IgD-negative memory B cell (primary cell): ENCODE measurements around the gene RNU6-1. TPM values are rescaled to one million over a fixed set of nuclear protein-coding genes. Genes with fewer than 3 reads are reported as not detected.

Experiments used
- H3K27ac Mint-ChIP-seq, 3 donors: one replicate each; pipeline ENCODE4 v1.8.0; 2020 to 2022; ENCODE audit warnings: mild to moderate bottlenecking in 3 of 3, mixed read lengths in 3 of 3, moderate library complexity in 1 of 3
- H3K27me3 Mint-ChIP-seq: one replicate; pipeline ENCODE4 v1.8.0; 2021; ENCODE audit warnings: mixed read lengths
- H3K36me3 Mint-ChIP-seq: one replicate; pipeline ENCODE4 v1.8.0; 2020; ENCODE audit warnings: mild to moderate bottlenecking, mixed read lengths
- H3K4me1 Mint-ChIP-seq, 3 donors: one replicate each; pipeline ENCODE4 v1.8.0; 2020 to 2022; ENCODE audit warnings: mixed read lengths in 3 of 3, mild to moderate bottlenecking in 1 of 3
- H3K4me3 Mint-ChIP-seq, 4 donors: one replicate each; pipeline ENCODE4 v1.8.0; 2020 to 2022; ENCODE audit warnings: mild to moderate bottlenecking in 4 of 4, mixed read lengths in 4 of 4, moderate library complexity in 3 of 4
- H3K9me3 Mint-ChIP-seq, 3 donors: one replicate each; pipeline ENCODE4 v1.8.0; 2020 to 2021; ENCODE audit warnings: mixed read lengths in 3 of 3, mild to moderate bottlenecking in 1 of 3
- polyA plus RNA-seq: library from polyadenylated mRNA; unstranded; fragments of 300-500 nt; fragmentation: Illumina TruSeq; gene quantifications from one replicate; pipeline ENCODE4 v1.2.3, GENCODE V29; 2021

RNU6-1 gene
- polyA plus RNA-seq, 1 donor from 2014 or later, result not detected

DNA sequence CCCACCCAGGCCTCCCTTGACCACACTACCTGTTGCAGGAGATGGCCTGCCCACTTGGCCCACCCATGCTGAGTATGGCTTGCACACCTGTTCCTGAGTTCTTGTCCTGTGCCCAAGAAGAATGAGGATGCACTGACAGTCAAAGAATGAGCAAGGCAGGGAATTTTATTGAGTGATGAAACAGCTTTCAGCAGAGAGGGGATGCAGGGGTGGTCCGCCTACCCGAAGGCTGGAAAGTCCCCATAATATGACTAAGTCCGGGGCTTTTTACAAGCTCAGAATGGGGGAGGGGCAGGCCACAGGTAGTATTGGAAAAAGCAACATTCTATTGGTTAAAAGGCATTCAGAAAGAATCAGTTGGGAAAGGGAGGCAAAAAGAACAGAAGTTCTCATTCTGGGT is 29.9 kb upstream of the RNU6-1 start:
- Mint-ChIP-seq H3K27ac (no peak overlapping the region), H3K9me3 (peaks cover 0 to 18% (median 10%) of the 10 kb centered on the region in 3 donors), H3K36me3 (no peaks in the 10 kb centered on the region), H3K27me3 (peaks cover 10% of the 10 kb centered on the region), H3K4me3 (peak overlapping the region in 1 of 4 donors; percentile 35), H3K4me1 (peaks cover 0 to 3% (median 0%) of the 10 kb centered on the region in 3 donors)

GRCh38 chr15:67865766-67866165 is 25.9 kb upstream of the RNU6-1 start:
- H3K27ac Mint-ChIP-seq, result no peak overlapping the region
- peaks cover 0 to 1% (median 0%) of the 10 kb centered on the region in 3 donors for H3K9me3 Mint-ChIP-seq
- H3K4me1 Mint-ChIP-seq, result peaks cover 9 to 20% (median 11%) of the 10 kb centered on the region in 3 donors
- H3K4me3 Mint-ChIP-seq, result no peak overlapping the region
- no peaks in the 10 kb centered on the region for H3K36me3 Mint-ChIP-seq
- H3K27me3 Mint-ChIP-seq, result peaks cover 10% of the 10 kb centered on the region

DNA sequence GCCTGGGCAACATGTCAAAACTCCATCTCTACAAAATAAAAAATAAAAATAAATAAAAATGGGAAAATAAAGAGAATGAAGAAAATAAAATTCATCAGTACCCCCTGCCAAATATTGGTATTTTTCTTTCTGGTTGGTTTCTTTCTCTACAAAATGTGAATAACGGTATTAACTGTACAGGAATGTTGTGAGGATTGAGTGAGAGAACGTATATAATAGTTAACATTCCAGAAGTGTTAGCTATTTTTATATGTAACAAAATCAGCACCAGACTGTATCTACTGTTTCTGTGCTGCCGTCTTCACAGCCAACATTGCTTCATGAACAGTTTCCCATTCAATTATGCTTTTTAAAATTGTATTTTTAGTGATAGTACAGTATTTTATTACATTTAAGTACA is 25.5 kb upstream of the RNU6-1 start:
- H3K36me3 Mint-ChIP-seq, result no peaks in the 10 kb centered on the region
- H3K4me3 Mint-ChIP-seq, result peak overlapping the region in 1 of 4 donors; percentile 45
- H3K27me3 Mint-ChIP-seq, result peaks cover 10% of the 10 kb centered on the region
- peaks cover 9 to 21% (median 13%) of the 10 kb centered on the region in 3 donors for H3K4me1 Mint-ChIP-seq
- H3K9me3 Mint-ChIP-seq, result no peaks in the 10 kb centered on the region
- no peak overlapping the region for H3K27ac Mint-ChIP-seq

DNA sequence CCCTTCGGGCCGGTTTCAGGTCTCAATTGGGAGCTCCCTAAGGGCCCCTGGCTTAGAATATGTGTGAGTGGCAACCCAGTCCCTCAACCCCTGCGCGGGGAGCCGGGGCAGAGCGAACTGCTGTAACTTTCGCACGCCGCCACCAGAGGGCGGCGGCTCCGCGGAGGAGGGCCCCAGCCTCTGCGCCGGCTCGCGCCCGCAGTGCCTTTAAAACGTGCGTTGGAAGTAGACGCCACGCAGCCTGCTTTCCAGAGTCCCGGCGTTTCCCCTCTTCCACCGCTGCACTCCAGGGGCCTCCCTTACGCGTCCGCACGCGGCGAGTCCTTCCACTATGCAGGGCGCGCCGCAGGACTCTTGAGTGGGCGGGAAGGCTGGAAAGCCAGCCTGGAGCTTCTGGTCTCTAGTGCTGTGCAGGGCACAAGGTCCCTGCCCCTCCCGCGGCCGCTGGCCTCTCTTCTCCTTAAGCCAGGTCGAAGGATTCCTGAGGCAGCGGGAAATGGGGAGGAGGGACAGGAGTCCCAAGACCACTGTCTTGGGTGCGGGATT is 23.7 kb upstream of the RNU6-1 start:
- peak overlapping the region; percentile 68 to 94 (median 83) for H3K4me3 Mint-ChIP-seq
- peaks cover 9 to 23% (median 19%) of the 10 kb centered on the region in 3 donors for H3K4me1 Mint-ChIP-seq
- peak overlapping the region; percentile 41 to 78 (median 47) for H3K27ac Mint-ChIP-seq
- H3K27me3 Mint-ChIP-seq, result peaks cover 7% of the 10 kb centered on the region
- H3K9me3 Mint-ChIP-seq, result no peaks in the 10 kb centered on the region
- H3K36me3 Mint-ChIP-seq, result no peaks in the 10 kb centered on the region

GRCh38 chr15:67862750-67863441 is 23.1 kb upstream of the RNU6-1 start:
- peaks cover 9 to 23% (median 19%) of the 10 kb centered on the region in 3 donors for H3K4me1 Mint-ChIP-seq
- peaks cover 1% of the 10 kb centered on the region for H3K36me3 Mint-ChIP-seq
- H3K27me3 Mint-ChIP-seq, result peaks cover 7% of the 10 kb centered on the region
- peak overlapping the region; percentile 41 to 78 (median 47) for H3K27ac Mint-ChIP-seq
- no peaks in the 10 kb centered on the region for H3K9me3 Mint-ChIP-seq
- H3K4me3 Mint-ChIP-seq, result peak overlapping the region; percentile 68 to 94 (median 83)

DNA sequence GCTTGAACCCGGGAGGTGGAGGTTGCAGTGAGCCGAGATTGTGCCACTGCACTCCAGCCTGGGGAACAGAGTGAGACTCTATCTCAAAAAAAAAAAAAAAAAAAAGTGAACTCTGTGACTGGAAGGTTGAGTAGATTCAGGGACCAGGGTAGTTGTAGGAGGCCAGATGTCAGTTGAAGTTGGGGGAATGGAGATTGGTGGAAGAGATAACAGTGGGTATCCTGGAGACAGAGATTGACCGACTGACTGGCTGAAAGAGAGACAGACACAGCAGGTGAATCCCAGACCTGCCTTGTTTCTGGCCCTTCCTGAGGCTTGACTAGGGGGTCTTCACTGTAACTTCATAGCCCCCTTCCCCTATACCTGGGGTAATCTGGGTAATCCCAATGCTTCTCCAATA is 22.1 kb upstream of the RNU6-1 start:
- peak overlapping the region in 2 of 4 donors; percentile 21 to 75 for H3K4me3 Mint-ChIP-seq
- H3K36me3 Mint-ChIP-seq, result peaks cover 1% of the 10 kb centered on the region
- H3K9me3 Mint-ChIP-seq, result no peaks in the 10 kb centered on the region
- no peak overlapping the region for H3K27ac Mint-ChIP-seq
- peaks cover 7% of the 10 kb centered on the region for H3K27me3 Mint-ChIP-seq
- peaks cover 9 to 23% (median 19%) of the 10 kb centered on the region in 3 donors for H3K4me1 Mint-ChIP-seq

DNA sequence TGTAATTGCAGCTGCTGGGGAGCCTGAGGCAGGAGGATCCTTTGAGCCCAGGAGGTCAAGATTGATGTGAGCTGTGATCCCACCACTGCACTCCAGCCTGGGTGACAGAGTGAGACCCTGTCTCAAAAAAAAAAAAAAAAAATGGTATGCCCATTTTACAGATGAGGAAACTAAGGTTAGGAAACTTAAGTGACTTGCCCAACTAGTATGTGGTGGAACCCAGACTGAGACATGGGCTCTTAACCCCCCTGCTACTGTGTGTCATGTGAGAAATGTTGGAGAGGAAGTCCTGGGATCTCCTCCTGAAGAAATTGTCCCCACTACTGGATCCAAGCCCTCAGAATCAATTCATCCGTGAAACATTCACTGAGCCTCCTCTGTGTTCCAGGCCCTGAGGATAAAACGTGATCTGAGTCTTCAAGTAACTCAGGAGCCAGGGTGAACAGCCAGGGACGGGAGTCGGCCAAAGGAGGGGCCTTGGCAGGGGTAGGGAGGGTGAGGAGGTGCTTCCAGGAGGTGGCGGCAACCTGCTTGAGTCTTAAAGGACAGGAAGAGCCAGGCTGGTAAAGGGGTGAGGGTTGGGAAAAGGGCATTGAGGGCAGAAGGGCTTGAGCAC is 19.6 kb upstream of the RNU6-1 start:
- Mint-ChIP-seq H3K4me1 (peaks cover 14 to 25% (median 20%) of the 10 kb centered on the region in 3 donors), H3K9me3 (no peaks in the 10 kb centered on the region), H3K27ac (no peak overlapping the region), H3K4me3 (peak overlapping the region in 1 of 4 donors; percentile 58), H3K36me3 (peaks cover 1% of the 10 kb centered on the region), H3K27me3 (no peaks in the 10 kb centered on the region)

DNA sequence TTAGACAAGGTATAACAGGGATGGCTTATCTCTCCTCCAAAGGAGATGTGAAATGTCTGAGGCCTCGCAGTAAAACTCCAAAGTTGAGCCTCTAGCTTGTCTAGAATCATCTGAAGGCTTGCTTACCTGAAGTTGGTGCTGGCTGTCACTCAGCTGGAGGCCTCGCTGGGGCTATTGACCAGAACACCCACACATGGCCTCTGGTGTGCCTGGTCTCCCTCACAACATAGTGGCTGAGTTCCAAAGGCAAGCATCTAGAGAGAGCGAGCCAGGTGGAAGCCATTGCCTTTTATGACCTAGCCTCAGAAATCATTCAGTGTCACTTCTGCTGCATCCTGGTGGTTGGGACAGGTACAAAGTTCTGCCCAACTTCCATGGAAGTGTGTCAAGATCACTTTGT is 17.4 kb upstream of the RNU6-1 start:
- H3K27me3 Mint-ChIP-seq, result peaks cover 3% of the 10 kb centered on the region

DNA sequence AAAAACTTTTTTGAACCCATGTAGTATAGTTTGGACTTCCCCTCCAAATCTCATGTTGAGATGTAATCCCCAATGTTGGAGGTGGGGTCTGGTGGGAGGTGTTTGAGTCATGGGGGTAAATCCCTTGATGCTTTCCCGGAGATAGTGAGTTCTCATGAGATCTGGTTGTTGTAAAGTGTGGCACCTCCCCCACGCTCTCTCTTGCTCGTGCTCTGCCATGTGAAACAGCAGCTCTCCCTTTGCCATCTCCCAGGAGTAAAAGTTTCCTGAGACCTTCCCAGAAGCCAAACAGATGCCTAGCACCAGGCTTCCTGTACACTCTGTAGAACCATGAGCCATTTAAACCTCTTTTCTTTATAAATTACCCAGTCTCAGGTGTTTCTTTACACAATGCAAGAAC is 16.0 kb upstream of the RNU6-1 start:
- Mint-ChIP-seq H3K9me3 (peaks cover 0 to 3% (median 0%) of the 10 kb centered on the region in 3 donors), H3K27me3 (peaks cover 6% of the 10 kb centered on the region), H3K4me1 (peaks cover 10 to 25% (median 23%) of the 10 kb centered on the region in 3 donors), H3K36me3 (peaks cover 1% of the 10 kb centered on the region), H3K27ac (peak overlapping the region in 1 of 3 donors; percentile 22), H3K4me3 (peak overlapping the region in 2 of 4 donors; percentile 11 to 33)

More for the DNA sequence above, 17.4 kb upstream of the RNU6-1 start:
- no peaks in the 10 kb centered on the region for H3K9me3 Mint-ChIP-seq
- H3K36me3 Mint-ChIP-seq, result peaks cover 1% of the 10 kb centered on the region
- no peak overlapping the region for H3K4me3 Mint-ChIP-seq
- H3K27ac Mint-ChIP-seq, result no peak overlapping the region
- H3K4me1 Mint-ChIP-seq, result peaks cover 10 to 25% (median 20%) of the 10 kb centered on the region in 3 donors

DNA sequence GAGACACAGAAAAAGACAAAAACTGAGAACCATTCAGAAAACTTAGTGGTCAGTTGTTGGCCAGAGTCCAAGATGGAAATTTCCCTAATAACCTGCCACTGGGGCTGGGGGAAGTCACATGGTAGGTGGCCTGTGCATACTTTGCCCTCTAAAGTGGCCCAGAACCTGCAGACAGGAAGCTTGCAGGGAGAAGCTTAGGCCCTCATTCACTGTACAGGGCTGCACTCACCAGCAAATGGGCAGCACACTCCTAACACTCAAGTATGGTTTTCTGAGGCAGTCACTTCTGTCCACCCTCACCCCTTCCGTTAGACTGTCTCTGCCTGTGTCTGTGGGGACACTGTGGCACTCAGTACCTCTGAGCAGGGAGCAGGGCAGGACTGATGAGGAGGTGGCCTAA is 14.5 kb upstream of the RNU6-1 start:
- Mint-ChIP-seq H3K36me3 (peaks cover 1% of the 10 kb centered on the region), H3K27me3 (peaks cover 6% of the 10 kb centered on the region), H3K4me1 (peaks cover 15 to 19% (median 16%) of the 10 kb centered on the region in 3 donors), H3K9me3 (peaks cover 0 to 3% (median 0%) of the 10 kb centered on the region in 3 donors), H3K27ac (no peak overlapping the region), H3K4me3 (peak overlapping the region in 1 of 4 donors; percentile 45)

DNA sequence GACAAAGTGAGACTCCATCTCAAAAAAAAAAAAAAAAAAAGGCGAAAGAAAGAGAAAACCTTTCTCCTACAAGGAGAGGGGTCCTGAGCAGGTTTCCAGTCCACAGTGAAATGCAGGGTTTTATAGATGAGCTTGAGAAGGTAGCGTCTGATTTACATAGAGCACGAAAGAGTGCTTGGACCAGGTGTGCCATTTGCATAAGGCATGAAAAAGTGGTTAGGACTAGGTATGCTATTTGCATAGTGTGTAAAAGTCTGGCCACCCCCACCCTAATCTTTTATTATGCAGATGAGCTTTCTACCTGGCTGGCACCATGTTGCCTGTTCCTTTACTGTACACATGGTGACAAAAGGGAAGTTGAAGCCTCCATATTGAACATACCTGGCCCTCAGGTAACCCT is 13.6 kb upstream of the RNU6-1 start:
- peaks cover 1% of the 10 kb centered on the region for H3K36me3 Mint-ChIP-seq
- H3K9me3 Mint-ChIP-seq, result peaks cover 0 to 3% (median 0%) of the 10 kb centered on the region in 3 donors
- H3K4me1 Mint-ChIP-seq, result peaks cover 15 to 19% (median 16%) of the 10 kb centered on the region in 3 donors
- peaks cover 6% of the 10 kb centered on the region for H3K27me3 Mint-ChIP-seq
- H3K4me3 Mint-ChIP-seq, result peak overlapping the region; percentile 17 to 83 (median 66)
- peak overlapping the region in 2 of 3 donors; percentile 16 to 78 for H3K27ac Mint-ChIP-seq

DNA sequence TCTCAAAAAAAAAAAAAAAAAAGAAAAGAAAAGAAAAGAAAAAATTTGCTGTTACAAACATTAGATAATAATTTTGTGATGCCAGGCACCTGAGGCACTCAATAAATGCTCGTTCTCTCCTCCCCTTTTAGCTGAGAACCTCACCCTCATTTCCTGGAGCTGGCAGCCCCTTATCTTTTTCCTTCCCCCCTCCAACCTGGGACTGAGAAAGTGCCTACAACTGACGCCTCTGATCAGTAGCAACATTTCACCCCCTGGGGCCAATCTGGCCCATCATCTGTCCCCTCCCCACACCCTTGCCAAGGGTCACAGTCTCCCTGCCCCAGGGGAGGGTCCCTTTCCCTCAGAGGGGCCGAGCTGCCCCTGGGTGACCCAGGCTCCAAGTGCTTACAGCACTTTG is 12.6 kb upstream of the RNU6-1 start:
- Mint-ChIP-seq H3K4me3 (no peak overlapping the region), H3K27me3 (peaks cover 6% of the 10 kb centered on the region), H3K27ac (no peak overlapping the region), H3K36me3 (no peaks in the 10 kb centered on the region), H3K4me1 (peaks cover 15 to 19% (median 16%) of the 10 kb centered on the region in 3 donors), H3K9me3 (peaks cover 0 to 3% (median 3%) of the 10 kb centered on the region in 3 donors)

DNA sequence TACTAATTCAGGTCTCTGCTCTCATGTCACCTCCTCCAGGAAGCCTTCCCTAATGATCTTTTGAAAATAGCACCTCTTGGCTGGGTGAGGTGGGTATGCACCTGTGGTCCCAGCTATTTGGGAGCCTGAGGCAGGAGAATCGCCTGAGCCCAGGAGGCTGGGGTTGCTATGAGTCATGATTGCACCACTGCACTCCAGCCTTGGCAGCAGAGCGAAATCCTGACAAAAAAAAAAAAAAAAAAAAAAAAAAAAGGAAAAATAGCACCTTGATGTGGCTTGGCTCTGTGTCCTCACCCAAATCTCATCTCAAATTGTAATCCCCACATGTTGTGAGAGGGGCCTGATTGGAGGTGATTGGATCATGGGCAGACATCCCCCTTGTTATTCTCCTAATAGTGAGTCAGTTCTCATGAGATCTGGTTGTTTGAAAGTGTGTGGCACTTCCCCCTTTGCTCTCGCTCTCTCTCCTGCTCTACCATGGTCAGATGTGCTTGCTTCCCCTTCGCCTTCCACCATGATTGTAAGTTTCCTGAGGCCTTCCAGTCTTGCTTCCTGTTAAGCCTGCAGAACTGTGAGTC is 11.2 kb upstream of the RNU6-1 start:
- Mint-ChIP-seq H3K9me3 (peaks cover 0 to 5% (median 3%) of the 10 kb centered on the region in 3 donors), H3K4me1 (peaks cover 13 to 19% (median 16%) of the 10 kb centered on the region in 3 donors), H3K4me3 (peak overlapping the region in 1 of 4 donors; percentile 76), H3K36me3 (no peaks in the 10 kb centered on the region), H3K27ac (no peak overlapping the region), H3K27me3 (peaks cover 6% of the 10 kb centered on the region)

GRCh38 chr15:67850336-67850735 is 10.5 kb upstream of the RNU6-1 start:
- Mint-ChIP-seq H3K36me3 (no peaks in the 10 kb centered on the region), H3K4me3 (peak overlapping the region in 1 of 4 donors; percentile 41), H3K9me3 (peaks cover 0 to 5% (median 3%) of the 10 kb centered on the region in 3 donors), H3K4me1 (peaks cover 11 to 18% (median 14%) of the 10 kb centered on the region in 3 donors), H3K27ac (no peak overlapping the region), H3K27me3 (peaks cover 6% of the 10 kb centered on the region)

- peak overlapping the region in 1 of 3 donors; percentile 5 for H3K27ac Mint-ChIP-seq
- H3K36me3 Mint-ChIP-seq, result no peaks in the 10 kb centered on the region
- no peak overlapping the region for H3K4me3 Mint-ChIP-seq
- H3K9me3 Mint-ChIP-seq, result peaks cover 0 to 5% (median 3%) of the 10 kb centered on the region in 3 donors
- H3K4me1 Mint-ChIP-seq, result peaks cover 11 to 18% (median 14%) of the 10 kb centered on the region in 3 donors
- H3K27me3 Mint-ChIP-seq, result peaks cover 6% of the 10 kb centered on the region
These were observed 9.7 kb upstream of the RNU6-1 start for GRCh38 chr15:67849538-67849937.
